PC-9 (cell line): ENCODE results near the gene GDPD5. TPM values are rescaled to one million over a fixed set of nuclear protein-coding genes. Genes with fewer than 3 reads are reported as not detected.

Experiments used
- BruUV-seq: library from RNA; stranded (reverse); fragments of 400-500 nt; replicated peaks from 2 replicates; lab custom pipeline; 2021; lab: Mats Ljungman, UMichigan
- CTCF ChIA-PET: fragments of 300-600 bp; sonication (Branson Sonifier 250); formaldehyde crosslinking; loops from one replicate; lab custom pipeline; 2022; ENCODE audit warnings: antibody characterized with exemption; lab: Charles Lee
- POLR2A ChIA-PET: fragments of 300-600 bp; sonication (Branson Sonifier 250); formaldehyde crosslinking; loops from one replicate; lab custom pipeline; 2022; ENCODE audit warnings: antibody characterized with exemption; ENCODE audit not compliant: unreplicated experiment; lab: Charles Lee
- DNase-seq, 2 experiments: peaks; one replicate each; pipeline versions ENCODE4 v3.0.0 to v3.0.0-alpha.2; 2015 to 2022; ENCODE audit warnings: mixed read lengths in 1 of 2
- H2AFZ ChIP-seq: fragments of 200-600 bp; sonication (generic); 2 replicates; pipeline ENCODE4 v1.8.1; 2017; ENCODE audit warnings: antibody characterized with exemption
- H3F3A ChIP-seq: fragments of 200-600 bp; sonication (generic); 2 replicates; pipeline ENCODE4 v1.8.1; 2017; ENCODE audit warnings: antibody characterized with exemption, mild to moderate bottlenecking, low read depth; ENCODE audit not compliant: insufficient read depth
- H3K27ac ChIP-seq: fragments of 200-600 bp; sonication (generic); 2 replicates; pipeline ENCODE4 v1.6.1; 2016; ENCODE audit warnings: mixed run types
- H3K27me3 ChIP-seq: fragments of 200-600 bp; sonication (generic); 2 replicates; pipeline ENCODE4 v1.6.1; 2016; ENCODE audit warnings: low read depth, mixed run types; ENCODE audit not compliant: insufficient read depth
- H3K36me3 ChIP-seq: fragments of 200-600 bp; sonication (generic); 2 replicates; pipeline ENCODE4 v1.6.1; 2016; ENCODE audit warnings: low read depth, mixed run types
- H3K4me1 ChIP-seq: fragments of 200-600 bp; sonication (generic); replicated peaks from 2 replicates; pipeline ENCODE4 v1.6.1; 2016; ENCODE audit warnings: mixed run types; ENCODE audit not compliant: insufficient read depth
- H3K4me2 ChIP-seq: fragments of 200-600 bp; sonication (generic); 2 replicates; pipeline ENCODE4 v1.6.1; 2017; ENCODE audit warnings: mixed run types
- H3K4me3 ChIP-seq: fragments of 200-600 bp; sonication (generic); 2 replicates; pipeline ENCODE4 v1.6.1; 2016; ENCODE audit warnings: mixed run types
- H3K79me2 ChIP-seq: fragments of 200-600 bp; sonication (generic); 2 replicates; pipeline ENCODE4 v1.6.1; 2017; ENCODE audit warnings: low read depth, mixed run types
- H3K9me2 ChIP-seq: fragments of 200-600 bp; sonication (generic); 2 replicates; pipeline ENCODE4 v1.8.1; 2017; ENCODE audit warnings: mild to moderate bottlenecking; ENCODE audit not compliant: insufficient read depth
- H3K9me3 ChIP-seq: fragments of 200-600 bp; sonication (generic); 2 replicates; pipeline ENCODE4 v1.8.1; 2016; ENCODE audit warnings: low read depth; ENCODE audit not compliant: insufficient read depth
- H4K20me1 ChIP-seq: fragments of 200-600 bp; sonication (generic); 2 replicates; pipeline ENCODE4 v1.8.1; 2017; ENCODE audit not compliant: insufficient read depth
- EZH2 ChIP-seq: fragments of 200-600 bp; sonication (generic); IDR thresholded peaks from 2 replicates; pipeline ENCODE4 v1.8.0; 2017; ENCODE audit warnings: antibody characterized with exemption, low read depth
- intact Hi-C: fragments of 100-400 bp; cut with micrococcal nuclease; formaldehyde crosslinking; loops from one replicate; pipeline ENCODE4 v1.10.0; 2022; ENCODE audit not compliant: unreplicated experiment
- total RNA-seq: library from RNA; stranded (reverse); gene quantifications from 2 replicates; pipeline ENCODE4 v1.2.3, GENCODE V29; 2021
- TF ChIP-seq, protein P1 (sequence below): fragments of 200-600 bp; sonication (generic); conservative IDR thresholded peaks from 2 replicates; pipeline ENCODE4 v1.6.1; 2017; ENCODE audit warnings: mixed run types, antibody characterized with exemption, mild to moderate bottlenecking, moderate library complexity

Gene GDPD5
- total RNA-seq, 1 experiment from 2014 or later: 7.9 TPM

DNA sequence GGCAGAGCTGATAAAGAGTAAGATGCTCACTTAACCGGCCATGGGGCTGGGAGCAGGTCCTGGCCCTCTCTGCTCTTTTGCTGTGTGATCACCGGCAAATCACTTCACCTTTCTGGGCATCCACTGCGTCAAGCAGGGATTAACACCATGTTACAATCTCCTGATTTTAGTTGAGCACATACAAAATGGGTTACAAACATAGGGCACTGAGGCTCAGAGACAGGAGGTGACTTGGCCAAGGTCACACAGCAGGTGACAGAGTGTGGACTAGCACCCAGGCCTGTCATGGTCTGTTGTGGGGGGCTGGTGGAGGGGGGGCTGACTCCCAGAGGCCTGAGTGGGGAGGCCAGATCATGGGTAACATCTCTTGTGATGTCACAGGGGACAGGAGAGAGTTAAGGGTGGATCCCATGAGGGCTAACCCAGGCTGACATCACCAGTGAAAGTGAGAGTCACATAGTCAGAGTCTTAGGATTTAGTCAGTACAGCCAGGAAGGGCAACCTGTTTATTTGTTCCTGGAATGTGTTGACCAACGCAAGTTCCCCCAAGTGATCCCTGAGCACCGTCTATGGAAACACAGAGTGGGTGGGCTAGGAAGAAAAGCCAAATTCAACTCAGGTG, 27.8 kb downstream of the GDPD5 start:
- Histone ChIP-seq H3K27ac (0 out of 2 replicates have a peak overlapping the region, but pooled peaks have one; percentile 7), H3K9me2 (no peaks in the 10 kb centered on the region), H3K36me3 (no peaks in the 10 kb centered on the region), H3K4me2 (peak overlapping the region; percentile 35; the same call in 1 of the 2 replicates), H2AFZ (no peak overlapping the region), H4K20me1 (no peaks in the 10 kb centered on the region), H3F3A (peaks cover 36% of the 10 kb centered on the region), H3K27me3 (no peaks in the 10 kb centered on the region), H3K79me2 (no peaks in the 10 kb centered on the region), H3K9me3 (no peaks in the 10 kb centered on the region), H3K4me3 (no peak overlapping the region), H3K4me1 (peaks cover 36% of the 10 kb centered on the region)
- intact Hi-C loops: loop anchor here (2.0 kb wide), 1 partner anchor 27 kb away; the partner anchor contains the start of gene GDPD5
- ChIA-PET POLR2A (interaction anchor here (0.6 to 1.2 kb wide), 2 partner anchors 12 to 84 kb away, joined by 4 to 10 read pairs; no protein-coding TSS in a partner anchor), CTCF (no interaction called here)
- no peak for TF ChIP-seq EZH2
- TF ChIP-seq, protein P1, sequence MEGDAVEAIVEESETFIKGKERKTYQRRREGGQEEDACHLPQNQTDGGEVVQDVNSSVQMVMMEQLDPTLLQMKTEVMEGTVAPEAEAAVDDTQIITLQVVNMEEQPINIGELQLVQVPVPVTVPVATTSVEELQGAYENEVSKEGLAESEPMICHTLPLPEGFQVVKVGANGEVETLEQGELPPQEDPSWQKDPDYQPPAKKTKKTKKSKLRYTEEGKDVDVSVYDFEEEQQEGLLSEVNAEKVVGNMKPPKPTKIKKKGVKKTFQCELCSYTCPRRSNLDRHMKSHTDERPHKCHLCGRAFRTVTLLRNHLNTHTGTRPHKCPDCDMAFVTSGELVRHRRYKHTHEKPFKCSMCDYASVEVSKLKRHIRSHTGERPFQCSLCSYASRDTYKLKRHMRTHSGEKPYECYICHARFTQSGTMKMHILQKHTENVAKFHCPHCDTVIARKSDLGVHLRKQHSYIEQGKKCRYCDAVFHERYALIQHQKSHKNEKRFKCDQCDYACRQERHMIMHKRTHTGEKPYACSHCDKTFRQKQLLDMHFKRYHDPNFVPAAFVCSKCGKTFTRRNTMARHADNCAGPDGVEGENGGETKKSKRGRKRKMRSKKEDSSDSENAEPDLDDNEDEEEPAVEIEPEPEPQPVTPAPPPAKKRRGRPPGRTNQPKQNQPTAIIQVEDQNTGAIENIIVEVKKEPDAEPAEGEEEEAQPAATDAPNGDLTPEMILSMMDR: no peak
- DNase-seq: no peak
- BruUV-seq: no TSS peak

DNA sequence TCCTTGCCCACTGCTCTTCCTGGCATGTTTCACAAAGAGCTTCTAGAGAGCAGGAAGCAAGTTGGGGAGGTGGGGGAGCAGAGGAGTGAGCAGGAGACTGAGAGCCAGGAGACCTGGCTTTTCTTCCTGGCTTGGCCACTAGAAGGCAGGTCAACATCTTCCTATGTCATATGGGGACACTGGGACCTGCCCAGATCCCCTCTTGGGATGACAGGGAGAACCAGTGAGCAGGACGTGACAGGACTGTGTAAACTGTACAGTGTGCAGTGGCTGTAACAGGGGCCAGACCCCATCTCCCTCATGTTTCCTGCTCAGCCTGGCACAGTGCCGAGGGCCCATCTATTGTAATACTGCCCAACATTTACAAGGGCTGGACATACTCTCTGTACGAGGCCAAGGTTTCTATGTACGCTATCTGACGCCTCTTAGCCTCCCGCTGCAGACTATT, 29.4 kb downstream of the GDPD5 start:
- Histone ChIP-seq H3K4me2 (no peak overlapping the region), H3F3A (peaks cover 39% of the 10 kb centered on the region), H2AFZ (no peak overlapping the region), H3K36me3 (no peaks in the 10 kb centered on the region), H3K27me3 (no peaks in the 10 kb centered on the region), H3K4me3 (no peak overlapping the region), H3K9me2 (no peaks in the 10 kb centered on the region), H4K20me1 (no peaks in the 10 kb centered on the region), H3K79me2 (no peaks in the 10 kb centered on the region), H3K27ac (no peak overlapping the region), H3K4me1 (peaks cover 45% of the 10 kb centered on the region), H3K9me3 (no peaks in the 10 kb centered on the region)
- no peak for TF ChIP-seq EZH2
- TF ChIP-seq, protein P1: peak; percentile 17; the same call in 1 of the 2 replicates
- intact Hi-C loops: no loop called here
- no peak for DNase-seq
- POLR2A ChIA-PET: no interaction called here
- no TSS peak for BruUV-seq
- CTCF ChIA-PET: interaction anchor here (0.6 to 1.1 kb wide), 3 partner anchors 31 to 938 kb away, joined by 3 to 7 read pairs (median 3); no protein-coding TSS in a partner anchor

GRCh38 chr11:75495749-75496304, 29.9 kb downstream of the GDPD5 start:
- CTCF ChIA-PET: interaction anchor here (0.6 to 1.1 kb wide), 3 partner anchors 31 to 938 kb away, joined by 3 to 7 read pairs (median 3); no protein-coding TSS in a partner anchor

More at GRCh38 chr11:75495749-75496304, 29.9 kb downstream of the GDPD5 start:
- intact Hi-C loops: no loop called here
- Histone ChIP-seq H4K20me1 (no peaks in the 10 kb centered on the region), H3K4me3 (no peak overlapping the region), H3K27me3 (no peaks in the 10 kb centered on the region), H3K36me3 (no peaks in the 10 kb centered on the region), H3K4me1 (peaks cover 49% of the 10 kb centered on the region), H3K79me2 (no peaks in the 10 kb centered on the region), H3F3A (peaks cover 41% of the 10 kb centered on the region), H3K27ac (no peak overlapping the region), H3K9me3 (no peaks in the 10 kb centered on the region), H3K9me2 (no peaks in the 10 kb centered on the region), H3K4me2 (no peak overlapping the region), H2AFZ (no peak overlapping the region)
- no TSS peak for BruUV-seq
- TF ChIP-seq EZH2: no peak
- TF ChIP-seq, protein P1: no peak
- DNase-seq: no peak
- POLR2A ChIA-PET: no interaction called here
